PFSK-1 (cell line): ENCODE measurements around the gene ANKRD13D.

ENCODE experiments used
- POLR2AphosphoS5 ChIP-seq: IDR thresholded peaks from 2 replicates; pipeline ENCODE4 v1.6.1; 2012; ENCODE audit warnings: low read depth, mild to moderate bottlenecking, control low read depth, low read length, moderate library complexity
- SIN3A ChIP-seq: IDR thresholded peaks from 2 replicates; pipeline ENCODE4 v1.6.1; 2012; ENCODE audit warnings: mild to moderate bottlenecking, low read length, moderate library complexity, borderline replicate concordance; ENCODE audit not compliant: insufficient read depth
- TF ChIP-seq, protein P1 (sequence below), 2 experiments: IDR thresholded peaks; 2 replicates each; pipeline versions ENCODE4 v1.6.1 to v1.8.0; 2011 to 2012; ENCODE audit warnings: low read depth in 2 of 2, low read length in 2 of 2, control low read depth in 1 of 2, inconsistent platforms in 1 of 2, mild to moderate bottlenecking in 1 of 2, moderate library complexity in 1 of 2; ENCODE audit not compliant: insufficient read depth in 1 of 2

GRCh38 chr11:67299471-67300191 lies 10.5 kb downstream of the ANKRD13D start:
- TF ChIP-seq, protein P1, sequence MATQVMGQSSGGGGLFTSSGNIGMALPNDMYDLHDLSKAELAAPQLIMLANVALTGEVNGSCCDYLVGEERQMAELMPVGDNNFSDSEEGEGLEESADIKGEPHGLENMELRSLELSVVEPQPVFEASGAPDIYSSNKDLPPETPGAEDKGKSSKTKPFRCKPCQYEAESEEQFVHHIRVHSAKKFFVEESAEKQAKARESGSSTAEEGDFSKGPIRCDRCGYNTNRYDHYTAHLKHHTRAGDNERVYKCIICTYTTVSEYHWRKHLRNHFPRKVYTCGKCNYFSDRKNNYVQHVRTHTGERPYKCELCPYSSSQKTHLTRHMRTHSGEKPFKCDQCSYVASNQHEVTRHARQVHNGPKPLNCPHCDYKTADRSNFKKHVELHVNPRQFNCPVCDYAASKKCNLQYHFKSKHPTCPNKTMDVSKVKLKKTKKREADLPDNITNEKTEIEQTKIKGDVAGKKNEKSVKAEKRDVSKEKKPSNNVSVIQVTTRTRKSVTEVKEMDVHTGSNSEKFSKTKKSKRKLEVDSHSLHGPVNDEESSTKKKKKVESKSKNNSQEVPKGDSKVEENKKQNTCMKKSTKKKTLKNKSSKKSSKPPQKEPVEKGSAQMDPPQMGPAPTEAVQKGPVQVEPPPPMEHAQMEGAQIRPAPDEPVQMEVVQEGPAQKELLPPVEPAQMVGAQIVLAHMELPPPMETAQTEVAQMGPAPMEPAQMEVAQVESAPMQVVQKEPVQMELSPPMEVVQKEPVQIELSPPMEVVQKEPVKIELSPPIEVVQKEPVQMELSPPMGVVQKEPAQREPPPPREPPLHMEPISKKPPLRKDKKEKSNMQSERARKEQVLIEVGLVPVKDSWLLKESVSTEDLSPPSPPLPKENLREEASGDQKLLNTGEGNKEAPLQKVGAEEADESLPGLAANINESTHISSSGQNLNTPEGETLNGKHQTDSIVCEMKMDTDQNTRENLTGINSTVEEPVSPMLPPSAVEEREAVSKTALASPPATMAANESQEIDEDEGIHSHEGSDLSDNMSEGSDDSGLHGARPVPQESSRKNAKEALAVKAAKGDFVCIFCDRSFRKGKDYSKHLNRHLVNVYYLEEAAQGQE (IDR thresholded peaks at IDR 0.05; ENCODE audit: insufficient read depth in 1 of 2, low read depth in 2 of 2, low read length in 2 of 2), result no peak
- no peak for TF ChIP-seq SIN3A
- TF ChIP-seq POLR2AphosphoS5, result no peak
